Stimulated activated naive CD4-positive, alpha-beta T cell treated with Interleukin-2 at 50 U/mL for 16 hours (primary cell): ENCODE measurements around the gene KDM4B.

Experiments
- DNase-seq: peaks from one replicate; lab custom pipeline; 2025; lab: John Stamatoyannopoulos, UW

KDM4B gene

DNA sequence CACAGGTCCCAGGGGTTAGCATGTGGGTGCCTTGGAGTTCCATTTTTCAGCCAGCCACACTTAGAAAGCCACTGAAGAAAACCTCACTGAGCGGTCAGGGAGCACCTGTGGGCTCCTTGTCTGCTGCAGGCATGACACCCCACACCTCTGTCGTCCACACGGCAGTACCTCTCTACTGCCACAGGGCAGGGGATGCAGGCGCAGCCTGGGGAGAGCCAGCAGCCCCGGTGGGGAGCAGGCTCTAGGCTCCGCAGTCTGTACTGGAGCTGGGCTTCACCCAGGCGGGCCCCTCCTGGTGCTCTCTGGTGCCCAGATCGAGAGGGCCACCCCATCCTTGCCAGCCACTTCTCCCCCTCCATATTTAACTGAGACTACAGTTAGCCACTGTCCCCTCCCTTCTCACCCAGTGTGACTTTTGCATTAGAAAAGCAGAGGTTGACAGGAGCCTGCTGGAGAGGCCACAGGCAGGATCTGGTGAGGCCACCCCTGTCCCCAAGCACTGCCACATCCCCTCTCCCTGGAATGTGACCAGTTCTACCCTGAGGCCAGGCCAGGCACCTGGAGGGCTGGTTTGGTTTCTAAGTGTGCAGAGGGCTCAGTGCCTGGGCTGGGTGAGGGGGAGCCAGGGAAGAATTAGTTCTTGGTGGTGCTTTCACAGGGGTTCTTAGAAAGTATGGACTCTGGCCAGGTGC is 104.4 kb downstream of the KDM4B start:
- DNase-seq, result no peak

- DNase-seq, result no peak
Measured at GRCh38 chr19:5074407-5074806, 105.5 kb downstream of the KDM4B start.

GRCh38 chr19:5074830-5075394 is 106.0 kb downstream of the KDM4B start:
- DNase-seq, result no peak

- no peak for DNase-seq
Measured at GRCh38 chr19:5075597-5075996, 106.7 kb downstream of the KDM4B start.

DNA sequence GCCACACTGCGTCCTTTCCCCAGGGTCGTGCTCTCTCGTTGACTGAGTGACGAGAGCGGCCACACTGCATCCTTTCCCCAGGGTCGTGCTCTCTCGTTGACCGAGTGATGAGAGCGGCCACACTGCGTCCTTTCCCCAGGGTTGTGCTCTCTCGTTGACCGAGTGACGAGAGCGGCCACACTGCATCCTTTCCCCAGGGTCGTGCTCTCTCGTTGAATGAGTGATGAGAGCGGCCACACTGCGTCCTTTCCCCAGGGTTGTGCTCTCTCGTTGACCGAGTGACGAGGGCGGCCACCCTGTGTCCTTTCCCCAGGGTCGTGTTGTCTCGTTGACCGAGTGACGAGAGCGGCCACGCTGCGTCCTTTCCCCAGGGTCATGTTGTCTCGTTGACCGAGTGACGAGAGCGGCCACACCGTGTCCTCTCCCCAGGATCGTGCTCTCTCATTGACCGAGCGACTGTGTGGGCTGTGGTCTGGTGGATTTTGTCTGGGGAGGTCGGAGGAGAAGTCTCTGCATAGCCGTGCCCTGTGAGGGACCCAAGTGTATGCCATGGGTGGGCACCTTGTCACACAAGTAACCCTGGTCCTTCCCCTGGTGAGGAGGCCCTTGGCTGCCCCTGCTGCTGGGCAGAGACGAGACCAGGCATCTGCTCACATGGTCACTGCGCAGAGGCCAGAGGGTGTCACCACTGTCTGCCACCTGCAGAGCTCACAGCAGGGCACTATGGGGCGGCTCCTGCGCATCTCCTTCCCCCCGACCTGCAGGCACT is 107.7 kb downstream of the KDM4B start:
- DNase-seq, result no peak

GRCh38 chr19:5077209-5077515 is 108.2 kb downstream of the KDM4B start:
- DNase-seq, result no peak

DNA sequence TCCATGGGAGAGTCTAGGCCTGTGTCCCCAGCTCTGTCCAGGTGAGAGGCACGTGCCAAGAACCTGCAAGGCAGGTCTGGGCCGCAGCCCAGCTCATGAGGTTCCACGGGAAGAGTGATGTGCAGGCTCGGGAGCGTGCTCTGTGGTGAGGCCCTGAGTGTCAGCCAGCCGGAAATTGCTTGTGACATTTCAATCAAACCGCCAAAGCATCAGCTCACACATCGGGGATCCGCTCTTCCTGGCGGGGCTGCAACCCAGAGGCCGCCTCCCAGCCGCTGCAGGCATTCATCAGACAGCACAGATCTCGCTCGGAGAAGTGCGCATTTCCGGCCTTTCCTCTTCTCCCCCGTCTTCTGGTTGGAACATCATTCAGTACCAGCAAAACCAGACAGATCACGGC is 109.3 kb downstream of the KDM4B start:
- DNase-seq, result no peak

DNA sequence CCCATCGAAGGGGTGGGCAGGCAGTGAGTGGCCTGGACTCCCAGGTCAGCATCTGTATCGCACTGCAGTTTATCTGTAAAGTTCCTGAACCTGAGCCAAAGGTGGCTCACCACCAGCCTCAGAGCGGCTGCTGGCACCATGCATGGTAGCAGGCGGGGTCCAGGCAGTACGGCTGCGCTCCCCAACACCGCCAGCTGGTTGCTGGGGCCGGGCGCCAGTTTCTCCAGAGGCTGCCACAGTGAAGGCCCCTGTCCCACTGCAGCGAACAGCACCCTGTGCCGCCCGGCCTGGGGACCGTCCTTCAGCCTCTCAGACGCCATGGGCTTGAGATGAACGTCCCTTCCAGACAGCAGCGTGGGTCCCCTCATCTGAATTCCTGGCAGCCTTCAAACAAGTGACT is 109.8 kb downstream of the KDM4B start:
- DNase-seq, result no peak

- no peak for DNase-seq
Measured at GRCh38 chr19:5079071-5079774, 110.3 kb downstream of the KDM4B start.

GRCh38 chr19:5080030-5080654 is 111.2 kb downstream of the KDM4B start:
- no peak for DNase-seq

GRCh38 chr19:5080809-5081208 is 111.9 kb downstream of the KDM4B start:
- DNase-seq, result no peak

DNA sequence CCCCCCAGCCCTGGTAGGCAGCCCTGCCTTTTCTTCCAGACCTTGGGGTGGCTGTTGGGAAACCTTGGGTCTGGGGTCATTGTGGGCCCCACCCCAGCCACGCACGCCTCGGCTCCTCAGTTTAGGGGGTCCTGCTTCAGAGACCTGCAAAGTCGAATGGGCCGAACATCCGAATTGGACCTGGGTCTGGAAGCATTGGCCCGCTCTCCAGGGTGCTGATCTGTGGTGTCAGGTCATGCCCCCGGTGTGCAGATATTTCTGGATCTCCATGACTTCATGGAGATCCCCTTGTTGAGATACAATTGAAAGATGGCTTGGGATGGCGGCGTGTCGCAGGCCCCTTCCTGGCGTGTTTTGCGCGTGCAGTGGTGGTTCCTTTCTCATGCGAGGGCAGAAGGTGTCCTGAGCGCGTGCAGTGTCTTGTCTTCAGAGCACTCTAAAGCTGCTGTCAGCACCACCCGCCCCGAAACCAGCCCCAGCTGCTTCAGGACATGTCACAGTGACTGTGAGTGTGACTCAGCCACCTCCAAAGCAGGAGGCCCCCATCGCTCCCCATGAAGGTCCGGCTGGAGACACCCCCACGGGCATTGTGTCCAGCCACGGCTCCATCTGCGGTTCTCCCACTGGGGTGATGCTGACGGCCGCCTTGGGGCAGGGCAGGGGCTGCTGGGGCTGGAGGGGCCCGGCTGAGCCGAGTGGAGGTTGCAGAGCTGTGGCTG is 112.7 kb downstream of the KDM4B start:
- DNase-seq, result no peak

DNA sequence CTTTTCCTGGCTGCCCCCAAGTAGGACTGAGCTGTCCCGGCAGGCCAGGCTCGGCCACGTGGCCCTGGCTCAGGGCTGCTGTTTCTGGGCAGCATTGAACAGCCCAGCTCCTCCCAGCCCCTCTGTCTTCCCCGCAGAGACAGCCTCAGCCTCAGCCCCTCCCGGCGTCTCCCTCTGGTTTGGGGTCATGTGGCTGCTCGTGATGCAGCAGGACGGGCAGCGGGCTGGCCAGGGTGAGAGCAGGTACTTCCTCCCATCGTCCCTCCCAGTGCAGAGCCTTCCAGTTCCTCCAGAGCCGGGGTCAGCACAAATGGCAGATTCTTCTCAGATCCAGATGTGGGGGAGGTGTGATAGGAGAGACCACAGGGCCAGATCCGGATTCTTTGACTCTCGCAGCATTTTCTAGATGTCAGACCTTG is 114.6 kb downstream of the KDM4B start:
- DNase-seq, result no peak

GRCh38 chr19:5085566-5085965 is 116.7 kb downstream of the KDM4B start:
- no peak for DNase-seq

DNA sequence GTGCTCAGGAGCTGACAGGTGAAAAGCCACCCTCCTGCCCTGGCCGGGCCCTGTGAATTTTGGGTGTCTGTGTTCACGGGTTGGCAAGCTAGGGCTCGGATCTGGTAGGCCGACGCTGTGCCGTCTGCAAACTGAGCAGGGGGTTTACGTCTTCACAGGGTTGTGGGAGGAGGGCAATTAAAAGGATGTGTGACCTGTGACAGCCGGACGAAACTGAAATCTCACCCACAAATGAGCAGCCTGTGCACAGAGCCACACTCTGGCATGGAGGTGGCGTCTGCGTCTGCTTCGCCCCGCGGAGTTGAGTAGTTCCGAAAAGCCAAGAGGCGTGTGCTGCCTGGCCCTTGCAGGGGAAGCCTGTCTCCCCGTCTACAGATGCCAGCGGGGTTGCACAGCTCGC is 117.3 kb downstream of the KDM4B start:
- no peak for DNase-seq

DNA sequence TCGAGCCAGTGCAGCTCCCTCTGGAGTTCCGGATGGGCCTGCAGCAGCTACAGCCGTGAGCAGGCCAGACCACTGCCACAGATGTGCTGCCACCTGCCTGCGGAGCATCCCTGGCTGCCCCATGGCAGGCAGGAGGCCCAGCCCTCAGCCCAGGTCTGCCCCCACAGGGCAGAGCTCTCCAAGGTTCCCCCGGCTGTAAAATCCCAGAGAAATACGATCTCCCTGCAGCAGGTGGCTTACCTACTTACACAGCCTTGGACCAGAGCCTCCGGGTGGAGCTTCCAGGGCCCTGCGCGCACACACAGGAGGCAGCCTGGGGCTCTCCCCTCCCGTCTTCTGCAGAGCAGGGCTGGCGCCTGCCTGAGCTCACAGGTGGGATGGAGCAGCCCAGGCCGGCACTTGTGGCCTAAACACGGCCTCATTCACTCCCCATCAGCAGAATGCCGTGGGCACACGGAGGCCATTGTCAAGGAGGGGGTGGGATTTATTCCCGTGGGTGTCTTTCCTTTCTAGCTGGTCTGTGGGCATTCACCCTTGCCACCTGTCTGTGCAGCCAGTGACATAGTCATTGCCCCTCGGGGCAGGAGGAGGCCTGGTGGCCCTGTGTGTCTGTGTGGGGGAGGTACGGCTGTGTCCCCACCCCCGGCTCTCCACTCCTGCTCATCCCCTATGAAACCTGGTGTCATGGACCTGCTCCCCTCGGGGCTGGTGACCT is 118.0 kb downstream of the KDM4B start:
- DNase-seq, result no peak

GRCh38 chr19:5089283-5089682 is 120.4 kb downstream of the KDM4B start:
- DNase-seq, result no peak

DNA sequence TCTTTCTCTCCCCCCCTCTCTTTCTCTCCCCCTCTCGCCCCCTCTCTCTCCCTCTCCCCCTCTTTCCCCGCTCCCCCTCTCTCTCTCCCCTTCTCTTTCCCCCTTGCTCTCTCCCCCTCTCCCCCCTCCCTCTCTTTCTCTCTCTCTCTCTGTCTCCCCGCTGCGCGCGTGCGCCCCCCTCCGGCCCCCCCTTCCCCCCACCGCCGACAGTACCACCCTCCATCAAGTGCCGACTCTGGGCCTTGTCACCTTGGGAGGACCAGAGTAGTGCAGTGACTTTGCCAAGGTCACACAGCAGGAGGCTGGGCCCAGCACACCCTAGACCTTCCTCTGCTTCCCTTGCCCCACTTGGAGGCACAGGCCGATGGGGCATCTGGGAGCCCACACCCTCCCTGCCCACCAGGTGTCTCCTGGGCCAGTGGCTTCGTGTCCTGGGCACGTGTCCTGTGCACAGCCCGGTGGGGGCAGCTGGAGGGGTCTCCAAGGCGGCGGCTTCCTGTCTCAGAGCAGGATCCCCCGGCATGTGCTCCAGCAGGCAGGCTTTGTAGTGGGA is 121.6 kb downstream of the KDM4B start:
- DNase-seq, result no peak

DNA sequence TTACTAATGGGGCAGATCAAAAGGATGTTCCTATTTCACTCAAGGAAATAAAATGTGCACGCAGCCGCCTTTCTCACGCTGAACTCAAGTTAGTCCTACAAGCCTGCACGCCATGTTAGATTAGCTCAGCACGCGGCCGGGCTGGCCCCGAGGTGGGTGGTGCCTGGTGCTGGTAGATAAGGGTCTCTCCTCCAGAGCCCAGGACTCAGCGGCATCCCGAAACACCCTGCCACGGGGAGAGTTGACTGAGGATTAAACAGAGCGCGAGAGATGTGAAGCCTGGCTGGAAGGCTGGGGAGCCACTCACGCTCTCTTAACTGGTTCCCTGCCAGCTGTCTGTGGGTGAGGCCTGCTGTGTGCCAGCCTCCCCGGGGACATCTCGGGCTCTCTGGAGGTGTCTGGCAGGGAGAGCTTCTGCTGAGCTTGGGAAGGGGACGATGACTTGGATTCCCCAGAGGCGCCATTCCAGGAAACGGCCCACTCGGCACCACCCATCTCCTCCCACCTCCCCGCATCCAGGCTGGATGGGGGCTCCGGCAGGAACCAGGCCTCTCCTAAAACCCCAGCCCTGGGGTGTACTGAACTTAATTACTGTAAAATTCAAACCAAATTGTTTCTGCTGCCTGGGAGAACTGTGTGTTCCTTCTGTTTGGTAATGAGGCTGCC is 122.2 kb downstream of the KDM4B start:
- DNase-seq, result no peak
